ENCODE measurements around the gene CHST11.

- TF ChIP-seq EZH2 (IDR thresholded peaks at IDR 0.05) (no peak), POLR2AphosphoS5 (IDR thresholded peaks at IDR 0.05; ENCODE audit: borderline replicate concordance, low read depth, low read length) (no peak), FOXP2 (optimal IDR thresholded peaks at IDR 0.05; ENCODE audit: control extremely low read depth, extremely low read length, insufficient read depth) (no peak)
Measured at GRCh38 chr12:104665296-104665695, 208.5 kb downstream of the CHST11 start.
